WERI-Rb-1 (cell line): Measurements from ENCODE around the gene UNKL.
"Not testable (repeated sequence)": the region's sequence is repeated elsewhere in the genome, so short reads cannot be mapped to it uniquely, and the experiment has no call there.

Experiments
- DNase-seq: peaks from one replicate; pipeline ENCODE4 v3.0.0-alpha.2; 2020
- H3K27ac ChIP-seq: fragments of 250-450 bp; sonication (Bioruptor Pico); 2 replicates; pipeline ENCODE4 v1.5.1; 2020; ENCODE audit warnings: mild to moderate bottlenecking, moderate library complexity
- H3K27me3 ChIP-seq: fragments of 250-450 bp; sonication (Bioruptor Pico); 2 replicates; pipeline ENCODE4 v1.5.1; 2021; ENCODE audit warnings: mild to moderate bottlenecking, low read depth, moderate library complexity; ENCODE audit not compliant: insufficient read depth, severe bottlenecking
- H3K36me3 ChIP-seq: fragments of 250-450 bp; sonication (Bioruptor Pico); 2 replicates; pipeline ENCODE4 v1.5.1; 2020; ENCODE audit warnings: mild to moderate bottlenecking, moderate library complexity
- H3K4me3 ChIP-seq: 2 replicates; pipeline ENCODE4 v1.5.1; 2011; ENCODE audit warnings: low read depth, mild to moderate bottlenecking, control low read depth, low read length
- H3K9me3 ChIP-seq: fragments of 250-450 bp; sonication (Bioruptor Pico); 2 replicates; pipeline ENCODE4 v1.5.1; 2021; ENCODE audit warnings: mild to moderate bottlenecking, moderate library complexity; ENCODE audit not compliant: severe bottlenecking
- CTCF ChIP-seq: IDR thresholded peaks from 2 replicates; pipeline ENCODE4 v1.5.1; 2011; ENCODE audit warnings: low read depth, mild to moderate bottlenecking, control low read depth, inconsistent platforms, low read length

The UNKL gene

GRCh38 chr16:1444730-1445517 lies 30.4 kb upstream of the UNKL start:
- TF ChIP-seq CTCF = no peak
- Histone ChIP-seq H3K36me3 (peaks cover 14% of the 10 kb centered on the region), H3K9me3 (no peaks in the 10 kb centered on the region)

GRCh38 chr16:1443980-1444729 lies 29.7 kb upstream of the UNKL start, which contains the start of gene CCDC154:
Gene CCDC154 (minus strand): TSS chr16:1444556. CDS start chr16:1444322, 234 bp downstream.
- TF ChIP-seq CTCF = no peak
- Histone ChIP-seq H3K27ac (no peak within 1 kb of the TSS), H3K9me3 (no peaks in the 10 kb centered on the region), H3K27me3 (no peaks in the 10 kb centered on the region), H3K36me3 (peaks cover 10% of the 10 kb centered on the region), H3K4me3 (no peak within 1 kb of the TSS)
- DNase-seq = no peak

More at GRCh38 chr16:1444730-1445517, 30.4 kb upstream of the UNKL start:
- Histone ChIP-seq H3K4me3 (no peak overlapping the region), H3K27me3 (no peaks in the 10 kb centered on the region), H3K27ac (no peak overlapping the region)
- no peak for DNase-seq

GRCh38 chr16:1443403-1443973 lies 29.0 kb upstream of the UNKL start:
- Histone ChIP-seq H3K27me3 (no peaks in the 10 kb centered on the region), H3K9me3 (no peaks in the 10 kb centered on the region), H3K36me3 (peaks cover 10% of the 10 kb centered on the region), H3K4me3 (no peak overlapping the region), H3K27ac (no peak overlapping the region)
- TF ChIP-seq CTCF = no peak
- DNase-seq = no peak

- Histone ChIP-seq H3K36me3 (peaks cover 10% of the 10 kb centered on the region), H3K9me3 (no peaks in the 10 kb centered on the region), H3K27me3 (no peaks in the 10 kb centered on the region), H3K4me3 (no peak overlapping the region), H3K27ac (no peak overlapping the region)
- TF ChIP-seq CTCF = no peak
- DNase-seq = no peak
Observed at GRCh38 chr16:1442697-1443096, 28.2 kb upstream of the UNKL start.

- no peak overlapping the region for H3K4me3 ChIP-seq
- peaks cover 5% of the 10 kb centered on the region for H3K36me3 ChIP-seq
- H3K9me3 ChIP-seq = no peaks in the 10 kb centered on the region
- H3K27me3 ChIP-seq = no peaks in the 10 kb centered on the region
- H3K27ac ChIP-seq = no peak overlapping the region
- DNase-seq = no peak
- TF ChIP-seq CTCF = no peak
Observed at GRCh38 chr16:1441391-1441829, 26.9 kb upstream of the UNKL start.

GRCh38 chr16:1439699-1440074 lies 25.2 kb upstream of the UNKL start:
- not testable (repeated sequence) for H3K27ac ChIP-seq, H3K4me3 ChIP-seq, DNase-seq, H3K9me3 ChIP-seq, H3K36me3 ChIP-seq, H3K27me3 ChIP-seq
